Naive B cell (primary cell): ENCODE data around the gene INPP5J. TPM values are rescaled to one million over a fixed set of nuclear protein-coding genes. Genes with fewer than 3 reads are reported as not detected.
A peak's percentile ranks its signal among the peaks of the same experiment; 100 is the strongest.

Experiments used
- ATAC-seq, 2 donors: fragments of 150-1000 bp; cut with Tn5 transposase; 2 replicates each; pipeline ENCODE4 v1.10.0; 2021; ENCODE audit warnings: low read depth in 2 of 2, mild to moderate bottlenecking in 2 of 2, moderate library complexity in 2 of 2
- DNase-seq: peaks from one replicate; pipeline ENCODE4 v3.0.0; 2022
- H3K27ac Mint-ChIP-seq, 6 donors: one replicate each; pipeline ENCODE4 v1.8.0; 2020 to 2022; ENCODE audit warnings: mild to moderate bottlenecking in 6 of 6, mixed read lengths in 6 of 6, moderate library complexity in 5 of 6, inconsistent platforms in 2 of 6
- H3K27me3 Mint-ChIP-seq, 3 donors: one replicate each; pipeline ENCODE4 v1.8.0; 2021 to 2022; ENCODE audit warnings: mixed read lengths in 3 of 3, mild to moderate bottlenecking in 1 of 3
- H3K36me3 Mint-ChIP-seq, 2 donors: one replicate each; pipeline ENCODE4 v1.8.0; 2020 to 2022; ENCODE audit warnings: mixed read lengths in 2 of 2, inconsistent platforms in 1 of 2, mild to moderate bottlenecking in 1 of 2
- H3K4me1 Mint-ChIP-seq, 3 donors: one replicate each; pipeline ENCODE4 v1.8.0; 2020 to 2022; ENCODE audit warnings: mixed read lengths in 3 of 3, inconsistent platforms in 1 of 3, mild to moderate bottlenecking in 1 of 3, moderate library complexity in 1 of 3
- H3K4me3 Mint-ChIP-seq, 8 donors: one replicate each; pipeline ENCODE4 v1.8.0; 2020 to 2022; ENCODE audit warnings: mild to moderate bottlenecking in 8 of 8, mixed read lengths in 8 of 8, moderate library complexity in 8 of 8, inconsistent platforms in 2 of 8
- H3K9me3 Mint-ChIP-seq, 7 donors: one replicate each; pipeline ENCODE4 v1.8.0; 2020 to 2022; ENCODE audit warnings: mixed read lengths in 7 of 7, mild to moderate bottlenecking in 5 of 7, inconsistent platforms in 2 of 7, moderate library complexity in 1 of 7
- polyA plus RNA-seq, 6 donors: library from polyadenylated mRNA; unstranded; fragments of 300-500 nt; fragmentation: Illumina TruSeq; gene quantifications; one replicate each; pipeline ENCODE4 v1.2.3, GENCODE V29; 2021; ENCODE audit warnings: low read depth in 6 of 6

INPP5J gene
- polyA plus RNA-seq, 6 donors from 2014 or later, result 0.26 TPM; not detected in 5

DNA sequence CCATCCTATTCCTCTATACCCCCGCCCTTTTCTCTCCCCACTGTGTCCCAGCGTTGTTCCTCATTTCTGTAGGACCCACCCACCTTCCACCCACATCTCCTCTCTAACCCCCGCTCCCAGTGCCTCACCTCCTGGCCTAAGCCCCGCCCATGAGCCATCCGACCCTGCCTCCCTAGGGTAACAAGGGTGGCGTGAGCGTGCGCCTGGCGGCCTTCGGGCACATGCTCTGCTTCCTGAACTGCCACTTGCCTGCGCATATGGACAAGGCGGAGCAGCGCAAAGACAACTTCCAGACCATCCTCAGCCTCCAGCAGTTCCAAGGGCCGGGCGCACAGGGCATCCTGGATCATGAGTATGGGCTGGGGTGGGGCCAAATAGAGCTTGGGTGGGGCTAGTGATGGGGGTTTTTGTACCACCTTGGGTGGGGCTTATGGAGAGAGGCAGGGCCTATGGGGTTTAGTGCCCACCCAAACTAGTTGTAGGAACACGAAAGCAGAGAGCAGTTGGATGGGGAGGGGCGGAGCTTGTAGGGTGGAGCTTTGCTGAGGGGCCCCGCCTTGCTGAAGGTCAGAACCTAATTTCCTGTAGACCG is 4.5 kb downstream of the INPP5J start:
- DNase-seq (no peak), ATAC-seq (no peak)
- H3K27me3 Mint-ChIP-seq, result peaks cover 15 to 34% (median 34%) of the 10 kb centered on the region in 3 donors
- H3K4me1 Mint-ChIP-seq, result peaks cover 0 to 6% (median 5%) of the 10 kb centered on the region in 3 donors
- H3K36me3 Mint-ChIP-seq, result no peaks in the 10 kb centered on the region
- H3K4me3 Mint-ChIP-seq, result peak overlapping the region in 1 of 8 donors; percentile 9
- no peak overlapping the region for H3K27ac Mint-ChIP-seq
- no peaks in the 10 kb centered on the region for H3K9me3 Mint-ChIP-seq

DNA sequence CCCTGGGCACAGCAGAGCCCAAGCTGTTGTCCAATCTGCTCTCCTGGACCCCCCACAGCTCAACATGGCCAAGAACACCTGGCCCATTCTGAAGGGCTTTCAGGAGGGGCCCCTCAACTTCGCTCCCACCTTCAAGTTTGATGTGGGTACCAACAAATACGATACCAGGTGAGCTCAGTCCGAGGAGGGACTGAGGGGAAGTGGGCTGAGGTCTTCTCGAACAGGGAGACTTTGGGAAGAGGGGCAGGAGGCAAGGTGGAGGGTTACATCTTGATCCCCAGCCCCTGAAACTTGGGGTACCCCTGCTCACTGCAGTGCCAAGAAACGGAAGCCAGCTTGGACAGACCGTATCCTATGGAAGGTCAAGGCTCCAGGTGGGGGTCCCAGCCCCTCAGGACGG is 5.4 kb downstream of the INPP5J start:
- Mint-ChIP-seq H3K4me1 (peaks cover 0 to 6% (median 5%) of the 10 kb centered on the region in 3 donors), H3K4me3 (no peak overlapping the region), H3K27me3 (peaks cover 15 to 34% (median 33%) of the 10 kb centered on the region in 3 donors), H3K27ac (no peak overlapping the region), H3K36me3 (no peaks in the 10 kb centered on the region), H3K9me3 (no peaks in the 10 kb centered on the region)
- no peak for ATAC-seq
- DNase-seq, result no peak

DNA sequence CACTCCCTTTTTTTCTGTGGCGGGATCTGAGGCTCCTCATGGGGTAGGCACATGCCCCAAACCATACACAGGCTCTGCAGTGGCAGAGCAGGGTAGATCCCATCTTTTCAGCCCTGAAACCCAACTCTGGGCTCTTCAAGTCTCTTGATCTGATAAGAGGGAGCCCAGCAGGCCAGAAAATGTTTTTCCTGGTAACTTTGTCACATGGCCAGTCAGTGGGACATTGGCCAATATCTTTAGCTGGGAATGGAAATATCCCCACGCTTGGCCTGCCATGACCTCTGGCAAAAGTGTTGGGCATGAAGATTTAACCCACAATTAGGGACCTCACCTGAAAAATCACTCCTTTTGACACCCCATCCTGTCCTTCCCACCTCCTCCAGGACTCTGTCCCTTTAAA is 8.1 kb downstream of the INPP5J start:
- ATAC-seq (no peak), DNase-seq (no peak)
- H3K36me3 Mint-ChIP-seq, result no peaks in the 10 kb centered on the region

DNA sequence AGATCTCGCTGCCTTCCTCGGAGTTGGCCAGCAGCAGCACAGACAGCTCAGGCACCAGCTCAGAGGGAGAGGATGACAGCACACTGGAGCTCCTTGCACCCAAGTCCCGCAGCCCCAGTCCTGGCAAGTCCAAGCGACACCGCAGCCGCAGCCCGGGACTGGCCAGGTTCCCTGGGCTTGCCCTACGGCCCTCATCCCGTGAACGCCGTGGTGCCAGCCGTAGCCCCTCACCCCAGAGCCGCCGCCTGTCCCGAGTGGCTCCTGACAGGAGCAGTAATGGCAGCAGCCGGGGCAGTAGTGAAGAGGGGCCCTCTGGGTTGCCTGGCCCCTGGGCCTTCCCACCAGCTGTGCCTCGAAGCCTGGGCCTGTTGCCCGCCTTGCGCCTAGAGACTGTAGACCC is 11.1 kb downstream of the INPP5J start:
- H3K4me3 Mint-ChIP-seq, result no peak overlapping the region
- no peaks in the 10 kb centered on the region for H3K9me3 Mint-ChIP-seq
- peaks cover 0 to 7% (median 0%) of the 10 kb centered on the region in 3 donors for H3K27me3 Mint-ChIP-seq
- H3K27ac Mint-ChIP-seq, result no peak overlapping the region
- no peaks in the 10 kb centered on the region for H3K4me1 Mint-ChIP-seq
- DNase-seq (no peak), ATAC-seq (no peak)
- no peaks in the 10 kb centered on the region for H3K36me3 Mint-ChIP-seq

More for the DNA sequence above, 8.1 kb downstream of the INPP5J start:
- Mint-ChIP-seq H3K9me3 (no peaks in the 10 kb centered on the region), H3K27ac (no peak overlapping the region), H3K27me3 (peaks cover 0 to 16% (median 13%) of the 10 kb centered on the region in 3 donors), H3K4me1 (peaks cover 0 to 6% (median 5%) of the 10 kb centered on the region in 3 donors), H3K4me3 (no peak overlapping the region)

DNA sequence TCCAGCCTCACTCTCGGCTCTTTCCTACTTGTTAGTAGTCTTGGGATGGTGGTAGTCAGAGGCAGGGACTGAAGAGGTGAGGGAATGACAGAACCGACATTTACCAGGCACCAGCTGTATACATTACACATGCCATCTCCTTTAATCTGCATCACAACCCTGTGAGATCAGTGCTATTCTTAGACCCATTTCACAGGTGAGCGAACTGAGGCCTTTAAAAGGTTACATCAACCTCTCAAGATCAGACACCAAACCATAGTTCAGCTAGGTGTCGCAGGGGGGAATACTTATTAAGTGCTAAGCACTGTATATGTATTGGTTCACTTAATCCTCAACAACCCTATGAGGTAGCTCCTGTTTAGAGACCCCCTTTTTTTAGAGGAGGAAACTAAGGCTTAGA is 11.9 kb downstream of the INPP5J start:
- H3K9me3 Mint-ChIP-seq, result no peaks in the 10 kb centered on the region
- DNase-seq (no peak), ATAC-seq (no peak)
- H3K27ac Mint-ChIP-seq, result no peak overlapping the region
- H3K27me3 Mint-ChIP-seq, result peaks cover 0 to 14% (median 6%) of the 10 kb centered on the region in 3 donors
- H3K4me3 Mint-ChIP-seq, result no peak overlapping the region
- H3K36me3 Mint-ChIP-seq, result no peaks in the 10 kb centered on the region
- no peaks in the 10 kb centered on the region for H3K4me1 Mint-ChIP-seq

DNA sequence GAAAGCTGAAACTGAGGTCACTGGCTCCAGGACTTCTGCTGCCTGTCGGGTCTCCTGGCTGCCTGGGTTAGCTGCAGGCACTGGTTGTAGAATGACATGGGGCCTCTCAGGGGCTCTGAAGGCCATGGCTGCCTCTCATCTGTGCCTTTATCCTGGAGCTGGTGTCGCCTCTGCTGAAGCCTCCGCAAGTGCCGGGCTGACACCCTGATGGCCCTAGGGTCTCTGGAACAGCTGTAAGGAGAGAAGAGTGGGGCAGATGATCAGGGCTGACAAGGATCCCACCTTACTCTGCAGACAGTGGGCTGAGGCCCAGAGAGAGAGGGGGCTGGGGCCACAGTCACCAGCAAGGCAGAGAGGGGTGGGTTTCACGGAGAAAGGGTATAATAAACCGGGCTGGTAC is 12.9 kb downstream of the INPP5J start:
- Mint-ChIP-seq H3K4me3 (no peak overlapping the region), H3K9me3 (no peaks in the 10 kb centered on the region), H3K27me3 (peaks cover 0 to 23% (median 14%) of the 10 kb centered on the region in 3 donors), H3K27ac (peak overlapping the region in 1 of 6 donors; percentile 59), H3K4me1 (no peaks in the 10 kb centered on the region), H3K36me3 (no peaks in the 10 kb centered on the region)
- DNase-seq (no peak), ATAC-seq (no peak)

DNA sequence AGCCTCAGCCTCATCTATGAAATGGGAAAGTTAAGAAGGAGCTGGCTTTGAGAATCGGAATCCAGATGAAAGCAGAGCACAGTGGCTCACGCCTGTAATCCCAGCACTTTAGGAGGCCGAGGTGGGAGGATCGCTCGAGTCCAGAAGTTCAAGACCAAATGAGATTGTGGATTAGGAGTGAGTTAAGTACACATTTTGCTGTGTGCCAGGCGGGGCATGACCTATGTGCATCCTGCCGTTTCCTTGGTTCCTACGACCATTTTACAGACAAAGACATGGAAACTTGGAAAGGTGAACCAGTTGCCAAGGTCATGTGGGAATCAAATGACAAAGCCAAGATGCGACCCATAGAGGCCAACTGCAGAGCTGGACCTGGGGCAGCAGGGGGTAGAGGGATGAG is 13.4 kb downstream of the INPP5J start:
- ATAC-seq (no peak), DNase-seq (no peak)
- H3K27me3 Mint-ChIP-seq, result peaks cover 0 to 26% (median 17%) of the 10 kb centered on the region in 3 donors
- no peak overlapping the region for H3K27ac Mint-ChIP-seq
- H3K9me3 Mint-ChIP-seq, result no peaks in the 10 kb centered on the region
- H3K36me3 Mint-ChIP-seq, result no peaks in the 10 kb centered on the region
- H3K4me3 Mint-ChIP-seq, result no peak overlapping the region
- no peaks in the 10 kb centered on the region for H3K4me1 Mint-ChIP-seq

DNA sequence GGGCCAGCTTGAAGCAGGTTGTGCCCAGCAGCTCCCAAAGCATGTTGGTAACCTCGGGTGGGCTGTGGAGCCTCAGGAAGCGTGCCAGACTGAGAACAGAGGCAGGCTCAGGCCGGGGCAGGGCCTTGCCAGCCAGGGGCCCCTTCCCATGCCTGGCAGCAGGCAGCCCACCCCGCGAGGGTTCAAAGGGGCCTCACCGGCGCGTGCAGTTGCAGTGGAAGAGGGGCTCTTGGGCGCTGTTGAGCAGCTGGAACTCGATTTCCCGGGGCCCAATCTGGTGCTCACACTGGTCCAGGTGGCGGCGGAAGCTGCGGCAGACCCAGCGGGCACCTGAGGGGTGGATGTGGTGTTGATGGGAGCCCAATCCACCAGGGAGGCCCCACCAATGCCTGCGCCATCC is 13.9 kb downstream of the INPP5J start:
- H3K4me3 Mint-ChIP-seq, result no peak overlapping the region
- no peaks in the 10 kb centered on the region for H3K9me3 Mint-ChIP-seq
- no peak for DNase-seq
- no peak overlapping the region for H3K27ac Mint-ChIP-seq
- ATAC-seq, result no peak
- H3K4me1 Mint-ChIP-seq, result no peaks in the 10 kb centered on the region
- H3K36me3 Mint-ChIP-seq, result no peaks in the 10 kb centered on the region
- H3K27me3 Mint-ChIP-seq, result peaks cover 0 to 32% (median 22%) of the 10 kb centered on the region in 3 donors

DNA sequence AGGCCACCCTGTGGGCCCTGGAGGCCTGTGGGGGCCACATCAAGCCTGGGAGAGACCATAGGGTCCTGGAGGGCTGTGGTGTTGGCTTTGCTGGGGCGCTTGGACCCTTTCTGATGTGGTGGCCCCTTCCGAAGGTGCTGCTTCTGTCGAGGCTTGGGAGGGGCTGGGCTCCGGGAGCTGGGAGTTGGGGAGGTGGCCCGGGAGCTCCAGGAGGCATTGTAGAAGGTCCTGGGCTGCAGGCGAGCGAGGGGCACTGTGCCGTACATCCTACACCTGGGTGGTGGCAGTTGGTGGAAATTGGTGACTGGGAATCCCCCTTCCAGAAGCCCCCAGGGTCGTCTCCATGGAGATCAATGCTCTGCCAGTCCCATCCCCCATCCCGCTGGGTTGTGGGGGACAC is 15.0 kb downstream of the INPP5J start:
- Mint-ChIP-seq H3K9me3 (no peaks in the 10 kb centered on the region), H3K4me1 (no peaks in the 10 kb centered on the region), H3K36me3 (no peaks in the 10 kb centered on the region), H3K27ac (no peak overlapping the region), H3K4me3 (no peak overlapping the region), H3K27me3 (peaks cover 0 to 39% (median 26%) of the 10 kb centered on the region in 3 donors)
- ATAC-seq (no peak), DNase-seq (no peak)

DNA sequence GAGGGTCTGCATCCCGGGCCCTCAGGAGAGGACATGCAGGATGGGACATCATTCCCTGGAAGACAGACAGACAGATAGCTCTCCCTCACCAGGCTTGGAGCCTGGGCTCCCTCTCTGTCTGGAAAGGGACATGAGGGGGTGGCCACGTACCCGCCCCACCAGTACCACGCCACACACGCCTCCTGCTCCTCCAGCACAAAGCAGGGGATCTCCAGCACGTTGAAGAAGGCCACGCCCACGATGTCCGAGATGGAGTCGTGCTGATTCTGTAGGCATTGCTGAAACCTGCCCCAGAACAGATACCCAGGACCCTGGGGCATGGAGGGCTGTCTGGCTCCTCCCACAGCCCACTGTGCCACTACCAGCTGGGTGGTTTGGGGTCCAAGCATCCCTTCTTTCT is 15.4 kb downstream of the INPP5J start:
- ATAC-seq (no peak), DNase-seq (no peak)

DNA sequence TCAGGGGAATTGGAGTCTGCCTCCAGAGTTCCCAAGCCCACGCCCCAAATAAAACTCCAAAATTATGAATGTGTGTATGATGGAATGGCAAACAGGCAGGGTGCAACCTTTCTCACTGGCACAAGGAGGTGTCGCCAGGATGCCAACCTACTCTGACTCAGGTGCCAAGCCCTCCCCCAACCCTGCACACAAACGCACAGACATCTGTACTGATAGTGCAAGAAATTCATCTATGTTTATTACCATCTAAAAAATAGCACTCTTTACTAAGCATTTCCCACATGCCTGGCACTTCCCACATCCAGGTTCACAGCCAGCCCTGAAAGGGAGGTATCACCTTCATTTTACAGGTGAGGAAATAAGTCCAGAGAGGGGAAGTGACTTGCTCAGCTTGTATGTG is 16.3 kb downstream of the INPP5J start:
- peaks cover 0 to 47% (median 35%) of the 10 kb centered on the region in 3 donors for H3K27me3 Mint-ChIP-seq
- no peaks in the 10 kb centered on the region for H3K4me1 Mint-ChIP-seq
- DNase-seq (no peak), ATAC-seq (no peak)
- no peaks in the 10 kb centered on the region for H3K36me3 Mint-ChIP-seq
- H3K27ac Mint-ChIP-seq, result no peak overlapping the region
- H3K4me3 Mint-ChIP-seq, result no peak overlapping the region
- peaks cover 0 to 3% (median 0%) of the 10 kb centered on the region in 7 donors for H3K9me3 Mint-ChIP-seq

More for the DNA sequence above, 15.4 kb downstream of the INPP5J start:
- no peak overlapping the region for H3K27ac Mint-ChIP-seq
- H3K36me3 Mint-ChIP-seq, result no peaks in the 10 kb centered on the region
- H3K4me3 Mint-ChIP-seq, result no peak overlapping the region
- peaks cover 0 to 1% (median 0%) of the 10 kb centered on the region in 7 donors for H3K9me3 Mint-ChIP-seq
- H3K4me1 Mint-ChIP-seq, result no peaks in the 10 kb centered on the region
- H3K27me3 Mint-ChIP-seq, result peaks cover 0 to 43% (median 30%) of the 10 kb centered on the region in 3 donors

DNA sequence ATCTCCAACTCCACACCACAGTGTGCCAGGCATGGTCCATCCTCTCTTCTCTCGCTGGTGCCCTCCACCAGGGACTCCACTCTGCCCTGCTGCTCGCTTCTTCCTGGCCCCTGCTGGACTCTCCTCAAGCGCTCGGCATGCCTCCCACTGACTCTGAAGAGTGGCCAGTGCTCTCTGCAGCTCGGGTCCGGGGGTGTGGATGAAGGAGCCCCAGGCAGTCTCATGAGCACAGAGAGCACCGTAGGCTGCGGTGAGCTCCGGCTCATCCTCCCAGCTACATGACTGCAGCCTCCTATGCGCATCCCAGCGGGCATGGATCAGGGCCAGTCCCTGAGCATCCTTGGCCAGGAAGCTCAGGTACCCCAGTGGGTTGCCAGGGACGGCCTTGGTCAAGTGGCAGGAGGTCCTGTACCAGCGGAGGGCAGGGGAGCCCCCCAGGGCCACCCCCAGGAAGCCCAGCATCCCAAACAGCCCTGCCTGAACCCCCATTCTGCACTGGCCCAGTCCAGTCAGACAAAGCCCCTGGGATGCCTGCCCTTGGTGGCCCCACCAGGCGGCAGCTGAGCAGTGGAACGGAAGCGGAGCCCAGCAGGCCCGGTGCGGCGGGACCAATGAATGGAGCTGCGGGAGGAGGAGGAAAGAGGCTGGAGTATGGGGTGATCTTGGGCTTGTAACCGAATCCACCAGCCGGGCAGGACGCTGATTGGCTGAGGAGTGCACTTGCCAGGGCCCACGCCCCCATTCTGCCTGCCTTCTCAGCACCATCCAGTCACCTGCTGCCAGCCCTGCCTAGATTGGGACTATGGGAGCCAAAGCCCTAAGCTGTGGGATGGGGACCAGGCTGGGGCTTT is 17.3 kb downstream of the INPP5J start, which contains the start of gene PLA2G3:
Gene PLA2G3, minus strand, starts transcription at position 643 of the 851 bp plus-strand sequence. Its CDS starts 154 bp downstream, at position 489.
- no peaks in the 10 kb centered on the region for H3K4me1 Mint-ChIP-seq
- no peak within 1 kb of the TSS for H3K4me3 Mint-ChIP-seq
- ATAC-seq (no peak), DNase-seq (no peak)
- H3K36me3 Mint-ChIP-seq, result peaks cover 0 to 2% of the 10 kb centered on the region in 2 donors
- H3K9me3 Mint-ChIP-seq, result peaks cover 0 to 14% (median 9%) of the 10 kb centered on the region in 7 donors
- H3K27ac Mint-ChIP-seq, result no peak within 1 kb of the TSS
- H3K27me3 Mint-ChIP-seq, result peaks cover 4 to 47% (median 44%) of the 10 kb centered on the region in 3 donors

DNA sequence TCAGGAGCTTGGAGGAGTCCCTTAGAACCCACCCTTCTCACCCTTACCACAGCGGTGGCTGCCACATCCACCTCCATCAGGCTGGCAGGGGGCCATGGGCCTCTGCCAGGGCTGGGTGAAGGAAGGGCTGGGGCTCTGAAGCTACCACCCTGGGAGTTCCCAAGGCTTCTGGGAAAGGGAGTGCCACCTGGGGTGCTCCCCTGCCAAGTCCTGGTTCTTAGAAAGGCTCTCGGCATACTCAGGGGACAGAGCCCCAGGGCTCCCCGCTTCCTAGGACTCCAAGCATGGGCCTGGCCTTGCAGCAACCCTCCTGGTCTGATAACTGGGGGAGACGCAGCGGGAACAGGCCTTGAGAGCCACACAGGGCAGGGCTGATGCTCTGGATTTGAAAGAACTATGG is 18.0 kb downstream of the INPP5J start:
- Mint-ChIP-seq H3K36me3 (peaks cover 0 to 4% of the 10 kb centered on the region in 2 donors), H3K27ac (no peak overlapping the region), H3K27me3 (peaks cover 4 to 47% (median 46%) of the 10 kb centered on the region in 3 donors), H3K4me1 (no peaks in the 10 kb centered on the region), H3K9me3 (peaks cover 0 to 16% (median 9%) of the 10 kb centered on the region in 7 donors), H3K4me3 (no peak overlapping the region)
- no peak for ATAC-seq
- no peak for DNase-seq

DNA sequence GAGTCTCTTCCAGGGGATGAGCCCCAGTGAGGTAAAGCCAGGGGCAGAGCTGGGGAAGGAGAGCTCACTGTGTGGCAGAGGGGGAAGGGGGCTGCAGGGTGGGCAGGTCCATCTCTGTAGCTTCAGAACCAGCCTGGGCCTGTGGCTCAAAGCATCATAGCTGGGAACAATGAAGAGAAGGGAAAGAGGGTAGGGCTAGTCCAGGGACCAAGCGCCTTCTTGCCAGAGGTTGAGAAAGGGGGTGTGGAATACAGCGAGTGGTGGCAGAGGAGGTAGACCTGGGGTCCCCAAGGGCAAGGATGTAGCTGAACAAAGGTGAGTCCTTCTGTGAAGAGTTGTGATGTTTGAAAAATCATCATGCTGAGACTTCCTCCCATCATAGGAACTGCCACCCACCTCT is 18.8 kb downstream of the INPP5J start:
- Mint-ChIP-seq H3K4me1 (no peaks in the 10 kb centered on the region), H3K9me3 (peaks cover 0 to 18% (median 9%) of the 10 kb centered on the region in 7 donors), H3K27ac (peak overlapping the region in 1 of 6 donors; percentile 57), H3K36me3 (peaks cover 0 to 4% of the 10 kb centered on the region in 2 donors), H3K27me3 (peaks cover 4 to 47% (median 46%) of the 10 kb centered on the region in 3 donors), H3K4me3 (no peak overlapping the region)
- ATAC-seq (no peak), DNase-seq (no peak)
